WTC11 (cell line): ENCODE data around the gene ATP11A.

Experiments
- TF ChIP-seq, protein P1 (sequence below): sonication (generic); formaldehyde crosslinking; IDR thresholded peaks from 2 replicates; pipeline ENCODE4 v1.8.1; 2023; ENCODE audit warnings: mild to moderate bottlenecking, missing genetic modification reagents
- TF ChIP-seq, protein P2 (sequence below): fragments of 200-600 bp; IDR thresholded peaks from 2 replicates; pipeline ENCODE4 v1.8.0; 2022; ENCODE audit warnings: antibody characterized with exemption

DNA sequence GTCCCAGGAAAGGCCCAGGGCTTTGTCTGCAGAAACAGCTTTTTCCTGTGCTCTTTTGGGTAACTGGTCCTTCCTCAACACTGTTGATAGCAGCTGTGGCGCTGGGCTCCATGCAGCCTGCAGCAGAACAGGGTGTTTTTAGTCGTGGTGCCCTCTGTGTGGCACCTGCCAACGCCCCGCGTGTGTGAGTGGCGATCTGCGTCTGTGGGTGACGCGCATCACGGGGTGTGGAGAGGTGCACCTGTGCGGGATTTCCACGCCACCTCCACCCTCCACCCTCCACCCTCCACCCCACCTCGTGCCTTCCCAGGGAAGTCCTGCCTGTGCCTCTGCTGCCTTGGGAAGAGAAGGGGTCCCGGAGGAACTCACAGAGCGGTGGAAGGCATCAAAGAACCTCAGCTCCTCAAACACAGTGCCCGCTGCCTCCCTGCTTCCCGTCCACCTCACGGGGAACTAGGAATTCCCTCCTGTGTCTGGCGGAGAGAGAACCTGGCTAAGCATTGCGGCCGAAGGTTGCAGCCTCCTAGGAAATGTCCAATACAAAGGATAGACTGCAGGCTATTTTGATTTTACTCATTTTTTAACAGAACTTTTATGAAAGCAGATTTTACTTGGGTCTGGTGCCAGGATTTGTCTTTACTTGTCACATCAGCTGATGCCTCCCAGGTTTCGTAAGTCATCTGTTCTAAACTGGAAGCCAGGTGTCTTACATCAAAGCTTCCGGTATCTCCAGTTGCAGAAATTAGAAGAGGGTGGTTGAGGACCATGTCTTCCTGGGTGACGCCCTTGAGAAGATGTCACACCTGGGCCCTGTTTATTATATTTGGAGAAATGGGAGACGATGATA is 84.0 kb downstream of the ATP11A start:
- TF ChIP-seq, protein P1, sequence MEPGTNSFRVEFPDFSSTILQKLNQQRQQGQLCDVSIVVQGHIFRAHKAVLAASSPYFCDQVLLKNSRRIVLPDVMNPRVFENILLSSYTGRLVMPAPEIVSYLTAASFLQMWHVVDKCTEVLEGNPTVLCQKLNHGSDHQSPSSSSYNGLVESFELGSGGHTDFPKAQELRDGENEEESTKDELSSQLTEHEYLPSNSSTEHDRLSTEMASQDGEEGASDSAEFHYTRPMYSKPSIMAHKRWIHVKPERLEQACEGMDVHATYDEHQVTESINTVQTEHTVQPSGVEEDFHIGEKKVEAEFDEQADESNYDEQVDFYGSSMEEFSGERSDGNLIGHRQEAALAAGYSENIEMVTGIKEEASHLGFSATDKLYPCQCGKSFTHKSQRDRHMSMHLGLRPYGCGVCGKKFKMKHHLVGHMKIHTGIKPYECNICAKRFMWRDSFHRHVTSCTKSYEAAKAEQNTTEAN (CRISPR knock-in tag): no peak
- TF ChIP-seq, protein P2, sequence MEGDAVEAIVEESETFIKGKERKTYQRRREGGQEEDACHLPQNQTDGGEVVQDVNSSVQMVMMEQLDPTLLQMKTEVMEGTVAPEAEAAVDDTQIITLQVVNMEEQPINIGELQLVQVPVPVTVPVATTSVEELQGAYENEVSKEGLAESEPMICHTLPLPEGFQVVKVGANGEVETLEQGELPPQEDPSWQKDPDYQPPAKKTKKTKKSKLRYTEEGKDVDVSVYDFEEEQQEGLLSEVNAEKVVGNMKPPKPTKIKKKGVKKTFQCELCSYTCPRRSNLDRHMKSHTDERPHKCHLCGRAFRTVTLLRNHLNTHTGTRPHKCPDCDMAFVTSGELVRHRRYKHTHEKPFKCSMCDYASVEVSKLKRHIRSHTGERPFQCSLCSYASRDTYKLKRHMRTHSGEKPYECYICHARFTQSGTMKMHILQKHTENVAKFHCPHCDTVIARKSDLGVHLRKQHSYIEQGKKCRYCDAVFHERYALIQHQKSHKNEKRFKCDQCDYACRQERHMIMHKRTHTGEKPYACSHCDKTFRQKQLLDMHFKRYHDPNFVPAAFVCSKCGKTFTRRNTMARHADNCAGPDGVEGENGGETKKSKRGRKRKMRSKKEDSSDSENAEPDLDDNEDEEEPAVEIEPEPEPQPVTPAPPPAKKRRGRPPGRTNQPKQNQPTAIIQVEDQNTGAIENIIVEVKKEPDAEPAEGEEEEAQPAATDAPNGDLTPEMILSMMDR: no peak
